Glutamatergic neuron (in vitro differentiated cells): Measurements from ENCODE around the gene NMBR. TPM values are rescaled to one million over a fixed set of nuclear protein-coding genes. Genes with fewer than 3 reads are reported as not detected.
"Not testable (repeated sequence)": the region's sequence is repeated elsewhere in the genome, so short reads cannot be mapped to it uniquely, and the experiment has no call there.

Source experiments
- DNase-seq: peaks from one replicate; pipeline ENCODE4 v3.0.0; 2022
- H3K27ac Mint-ChIP-seq: one replicate; pipeline ENCODE4 v1.8.0; 2020; ENCODE audit warnings: mild to moderate bottlenecking, mixed read lengths, inconsistent platforms; ENCODE audit not compliant: unreplicated experiment
- H3K27me3 Mint-ChIP-seq: one replicate; pipeline ENCODE4 v1.8.0; 2020; ENCODE audit warnings: mild to moderate bottlenecking, moderate library complexity, mixed read lengths, inconsistent platforms; ENCODE audit not compliant: unreplicated experiment
- H3K36me3 Mint-ChIP-seq: one replicate; pipeline ENCODE4 v1.8.0; 2020; ENCODE audit warnings: mild to moderate bottlenecking, mixed read lengths, inconsistent platforms; ENCODE audit not compliant: unreplicated experiment
- H3K4me1 Mint-ChIP-seq: one replicate; pipeline ENCODE4 v1.8.0; 2020; ENCODE audit warnings: mild to moderate bottlenecking, low read depth, mixed read lengths, inconsistent platforms; ENCODE audit not compliant: unreplicated experiment
- H3K4me3 Mint-ChIP-seq: one replicate; pipeline ENCODE4 v1.8.0; 2020; ENCODE audit warnings: mild to moderate bottlenecking, mixed read lengths, inconsistent platforms; ENCODE audit not compliant: unreplicated experiment
- H3K9me3 Mint-ChIP-seq: one replicate; pipeline ENCODE4 v1.8.0; 2020; ENCODE audit warnings: mild to moderate bottlenecking, moderate library complexity, mixed read lengths, inconsistent platforms; ENCODE audit not compliant: unreplicated experiment
- total RNA-seq: library from RNA; stranded (reverse); fragmentation: NEBNext Ultra II Directional; extraction: Animal tissue kit (Norgen Biotek cat#: 25700); gene quantifications from one replicate; pipeline ENCODE4 v1.2.1, GENCODE V29; 2021; ENCODE audit not compliant: unreplicated experiment
- TF ChIP-seq, protein P1 (sequence below): fragments of 200-600 bp; sonication (generic); IDR thresholded peaks from one replicate; pipeline ENCODE4 v1.5.0; 2021; ENCODE audit not compliant: partially characterized antibody, unreplicated experiment

Gene NMBR
- total RNA-seq, 1 donor from 2014 or later = not detected

DNA sequence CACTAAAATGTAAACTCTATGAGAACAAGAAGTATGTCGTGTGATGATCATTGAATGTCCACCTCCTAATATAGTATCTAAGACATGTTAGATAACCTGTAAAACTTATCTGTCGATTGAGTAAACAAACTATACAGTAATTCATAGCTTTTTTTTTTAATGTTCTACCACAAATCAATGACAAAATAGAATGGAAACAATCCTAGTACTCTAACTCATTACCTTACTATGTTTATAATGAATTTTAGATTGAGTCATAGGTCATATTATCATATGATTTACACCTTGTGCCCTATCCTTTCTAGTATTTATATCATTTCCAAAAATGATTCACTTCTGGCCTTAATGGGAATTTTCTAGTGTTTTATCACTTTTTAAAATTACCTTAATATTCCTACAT, 6.3 kb upstream of the NMBR start:
- TF ChIP-seq, protein P1, sequence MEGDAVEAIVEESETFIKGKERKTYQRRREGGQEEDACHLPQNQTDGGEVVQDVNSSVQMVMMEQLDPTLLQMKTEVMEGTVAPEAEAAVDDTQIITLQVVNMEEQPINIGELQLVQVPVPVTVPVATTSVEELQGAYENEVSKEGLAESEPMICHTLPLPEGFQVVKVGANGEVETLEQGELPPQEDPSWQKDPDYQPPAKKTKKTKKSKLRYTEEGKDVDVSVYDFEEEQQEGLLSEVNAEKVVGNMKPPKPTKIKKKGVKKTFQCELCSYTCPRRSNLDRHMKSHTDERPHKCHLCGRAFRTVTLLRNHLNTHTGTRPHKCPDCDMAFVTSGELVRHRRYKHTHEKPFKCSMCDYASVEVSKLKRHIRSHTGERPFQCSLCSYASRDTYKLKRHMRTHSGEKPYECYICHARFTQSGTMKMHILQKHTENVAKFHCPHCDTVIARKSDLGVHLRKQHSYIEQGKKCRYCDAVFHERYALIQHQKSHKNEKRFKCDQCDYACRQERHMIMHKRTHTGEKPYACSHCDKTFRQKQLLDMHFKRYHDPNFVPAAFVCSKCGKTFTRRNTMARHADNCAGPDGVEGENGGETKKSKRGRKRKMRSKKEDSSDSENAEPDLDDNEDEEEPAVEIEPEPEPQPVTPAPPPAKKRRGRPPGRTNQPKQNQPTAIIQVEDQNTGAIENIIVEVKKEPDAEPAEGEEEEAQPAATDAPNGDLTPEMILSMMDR = no peak
- no peaks in the 10 kb centered on the region for H3K36me3 Mint-ChIP-seq
- no peaks in the 10 kb centered on the region for H3K9me3 Mint-ChIP-seq
- peaks cover 4% of the 10 kb centered on the region for H3K4me1 Mint-ChIP-seq
- no peak overlapping the region for H3K4me3 Mint-ChIP-seq
- DNase-seq = no peak
- H3K27me3 Mint-ChIP-seq = no peaks in the 10 kb centered on the region
- H3K27ac Mint-ChIP-seq = no peak overlapping the region

DNA sequence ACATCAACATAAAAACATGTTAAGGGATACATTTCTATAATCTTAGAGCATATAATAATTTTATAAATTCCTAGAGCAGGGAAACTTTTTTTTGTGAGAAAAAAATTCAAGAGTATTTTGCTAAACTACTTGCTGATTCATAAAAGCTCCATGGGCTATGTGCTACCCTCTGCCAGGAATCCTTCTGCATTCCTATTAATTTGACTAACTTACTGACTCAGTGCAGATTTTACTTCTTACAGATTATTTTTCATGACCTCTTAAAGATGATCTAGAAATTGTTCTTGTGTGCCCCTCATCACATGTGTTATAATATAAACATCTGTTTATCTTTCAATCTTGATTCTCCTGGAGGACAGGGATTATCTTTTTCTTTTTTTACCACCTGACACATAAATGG, 5.8 kb upstream of the NMBR start:
- Mint-ChIP-seq H3K27ac (no peak overlapping the region), H3K36me3 (no peaks in the 10 kb centered on the region), H3K4me1 (peaks cover 5% of the 10 kb centered on the region), H3K27me3 (no peaks in the 10 kb centered on the region), H3K9me3 (no peaks in the 10 kb centered on the region), H3K4me3 (no peak overlapping the region)
- TF ChIP-seq, protein P1 = no peak
- DNase-seq = no peak

DNA sequence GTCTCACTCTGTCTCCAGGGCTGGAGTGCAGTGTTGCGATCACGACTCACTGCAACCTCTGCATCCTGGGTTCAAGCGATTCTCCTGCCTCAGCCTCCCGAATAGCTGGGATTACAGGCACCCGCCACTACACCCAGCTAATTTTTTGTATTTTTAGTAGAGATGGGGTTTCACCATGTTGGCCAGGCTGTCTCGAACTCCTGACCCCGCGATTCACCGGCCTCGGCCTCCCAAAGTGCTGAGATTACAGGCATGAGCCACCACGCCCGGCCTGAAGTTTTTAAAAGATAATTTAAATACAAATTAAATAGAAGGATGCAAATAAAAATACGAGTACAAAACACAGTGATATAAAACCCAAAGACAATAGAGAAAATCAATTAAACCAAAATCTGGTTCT, 5.4 kb downstream of the NMBR start:
- H3K9me3 Mint-ChIP-seq, H3K27ac Mint-ChIP-seq, DNase-seq, H3K4me3 Mint-ChIP-seq, H3K27me3 Mint-ChIP-seq, H3K36me3 Mint-ChIP-seq, H3K4me1 Mint-ChIP-seq: not testable (repeated sequence)

DNA sequence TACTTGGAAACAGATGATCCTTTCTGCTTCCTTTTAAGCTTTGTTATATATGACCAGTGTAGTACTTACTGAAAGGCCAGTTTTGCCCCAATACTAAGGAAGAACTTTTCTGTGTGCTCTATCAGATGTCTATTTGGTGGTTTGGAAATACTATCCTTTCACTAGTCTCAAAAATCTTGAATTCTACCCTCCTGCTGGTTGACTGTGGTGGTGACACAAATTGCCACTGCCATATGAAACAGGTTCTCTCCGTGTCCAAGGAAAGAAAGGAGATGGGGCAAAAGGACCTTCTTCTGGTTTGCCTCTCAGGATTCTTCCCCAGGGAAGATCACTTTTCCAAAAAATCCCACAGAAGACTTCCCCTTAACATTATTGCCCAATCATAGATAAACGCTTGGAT, 8.0 kb downstream of the NMBR start:
- TF ChIP-seq, protein P1 = peak; percentile 42
- H3K27ac Mint-ChIP-seq = no peak overlapping the region

DNA sequence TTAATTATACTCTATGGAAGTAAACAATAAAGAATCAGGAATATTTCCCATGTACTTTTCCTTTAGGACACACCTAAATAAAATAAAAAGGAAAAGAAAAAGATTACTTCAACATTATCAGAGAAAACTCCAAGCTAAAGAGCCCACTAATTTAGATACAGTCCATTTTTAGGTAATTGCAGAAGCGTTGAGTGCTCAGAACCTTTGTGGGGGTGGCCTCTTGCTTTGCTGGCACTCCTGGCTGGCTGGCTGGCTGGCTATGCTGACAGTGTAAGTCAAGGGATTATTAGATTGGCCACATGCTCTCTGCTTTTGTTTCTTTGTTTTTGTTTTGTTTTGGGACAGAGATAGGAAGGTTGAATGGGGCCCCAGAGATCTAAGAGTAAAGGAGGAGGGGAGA, 14.3 kb downstream of the NMBR start, which contains the start of gene GJE1:
TSS of gene GJE1 (plus strand) at position 301 of the 400 bp plus-strand sequence. CDS start 234 bp downstream, outside the sequence.
- H3K36me3 Mint-ChIP-seq = no peaks in the 10 kb centered on the region
- no peaks in the 10 kb centered on the region for H3K27me3 Mint-ChIP-seq
- H3K4me1 Mint-ChIP-seq = peaks cover 1% of the 10 kb centered on the region
- H3K4me3 Mint-ChIP-seq = no peak within 1 kb of the TSS
- TF ChIP-seq, protein P1 = no peak
- DNase-seq = peak; percentile 17
- H3K9me3 Mint-ChIP-seq = no peaks in the 10 kb centered on the region
- H3K27ac Mint-ChIP-seq = no peak within 1 kb of the TSS

More for the DNA sequence above, 8.0 kb downstream of the NMBR start:
- Mint-ChIP-seq H3K36me3 (no peaks in the 10 kb centered on the region), H3K27me3 (no peaks in the 10 kb centered on the region), H3K9me3 (no peaks in the 10 kb centered on the region), H3K4me1 (no peaks in the 10 kb centered on the region), H3K4me3 (no peak overlapping the region)
- no peak for DNase-seq
